ENCODE measurements around the gene CDH1.

DNA sequence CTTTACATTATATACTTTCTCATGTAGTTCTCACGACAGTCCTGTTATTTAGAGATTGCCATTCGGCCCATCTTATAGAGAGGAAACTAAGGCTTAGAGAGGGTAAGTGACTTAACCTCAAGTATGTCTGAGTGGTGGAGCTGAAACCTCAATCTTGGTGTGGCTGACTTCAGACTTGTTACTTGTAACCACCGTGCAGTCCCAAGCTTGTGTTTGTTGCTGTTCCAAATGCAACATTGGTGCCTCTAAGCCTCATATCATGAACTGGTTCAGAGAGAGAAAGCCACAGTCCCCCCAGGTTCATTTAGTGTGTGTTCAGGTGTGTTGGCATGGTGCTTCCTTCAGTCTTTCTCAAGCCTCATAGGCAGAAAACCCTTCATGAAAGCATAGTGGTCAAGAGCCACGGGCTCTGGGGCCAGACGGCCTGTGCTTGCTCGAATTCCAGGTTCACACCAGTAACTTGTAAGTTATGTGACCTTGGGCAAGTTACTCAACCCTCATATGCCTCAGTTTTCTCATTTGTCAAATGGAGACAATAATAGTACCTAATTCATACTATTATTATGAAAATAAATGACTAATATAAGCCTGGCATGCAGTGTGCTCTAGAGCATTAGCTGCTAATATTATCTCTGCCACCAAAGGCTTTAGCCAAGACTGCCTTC, 39.9 kb downstream of the CDH1 start:
- TF ChIP-seq, protein P1, sequence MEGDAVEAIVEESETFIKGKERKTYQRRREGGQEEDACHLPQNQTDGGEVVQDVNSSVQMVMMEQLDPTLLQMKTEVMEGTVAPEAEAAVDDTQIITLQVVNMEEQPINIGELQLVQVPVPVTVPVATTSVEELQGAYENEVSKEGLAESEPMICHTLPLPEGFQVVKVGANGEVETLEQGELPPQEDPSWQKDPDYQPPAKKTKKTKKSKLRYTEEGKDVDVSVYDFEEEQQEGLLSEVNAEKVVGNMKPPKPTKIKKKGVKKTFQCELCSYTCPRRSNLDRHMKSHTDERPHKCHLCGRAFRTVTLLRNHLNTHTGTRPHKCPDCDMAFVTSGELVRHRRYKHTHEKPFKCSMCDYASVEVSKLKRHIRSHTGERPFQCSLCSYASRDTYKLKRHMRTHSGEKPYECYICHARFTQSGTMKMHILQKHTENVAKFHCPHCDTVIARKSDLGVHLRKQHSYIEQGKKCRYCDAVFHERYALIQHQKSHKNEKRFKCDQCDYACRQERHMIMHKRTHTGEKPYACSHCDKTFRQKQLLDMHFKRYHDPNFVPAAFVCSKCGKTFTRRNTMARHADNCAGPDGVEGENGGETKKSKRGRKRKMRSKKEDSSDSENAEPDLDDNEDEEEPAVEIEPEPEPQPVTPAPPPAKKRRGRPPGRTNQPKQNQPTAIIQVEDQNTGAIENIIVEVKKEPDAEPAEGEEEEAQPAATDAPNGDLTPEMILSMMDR (conservative IDR thresholded peaks at IDR 0.05 in 1 of 2, IDR thresholded peaks at IDR 0.05 in 1 of 2; ENCODE audit: extremely low read depth in 1 of 2, insufficient read depth in 1 of 2, low read depth in 1 of 2, low read length in 2 of 2), result no peak
- no peak for TF ChIP-seq EZH2 (IDR thresholded peaks at IDR 0.05; ENCODE audit: borderline replicate concordance, low read length)
